CD4-positive, alpha-beta T cell treated with Interleukin-17A for 1 hour (primary cell): ENCODE data around the gene CD99L2.
"Not testable (repeated sequence)": the region's sequence is repeated elsewhere in the genome, so short reads cannot be mapped to it uniquely, and the experiment has no call there.

ENCODE experiments used
- DNase-seq: peaks from one replicate; pipeline ENCODE4 v3.0.0-alpha.2; 2020

CD99L2 gene

DNA sequence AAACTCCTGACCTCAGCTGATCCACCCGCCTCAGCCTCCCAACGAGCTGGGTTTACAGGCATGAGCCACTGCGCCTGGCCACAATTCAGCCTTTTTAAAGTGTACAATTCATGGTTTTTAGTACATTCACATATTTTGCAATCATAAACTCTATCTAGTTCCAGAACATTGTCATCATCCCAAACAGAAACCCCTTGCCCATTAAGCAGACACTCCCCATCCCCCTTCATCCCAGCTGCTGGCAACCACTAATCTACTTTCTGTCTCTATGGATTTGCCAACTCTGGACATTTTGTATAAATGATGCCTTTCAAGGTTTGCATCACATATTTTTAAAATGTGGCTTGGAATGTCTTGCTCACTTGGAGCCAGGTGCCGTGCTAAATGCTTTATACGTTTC, 4.5 kb downstream of the CD99L2 start:
- DNase-seq: no peak

DNA sequence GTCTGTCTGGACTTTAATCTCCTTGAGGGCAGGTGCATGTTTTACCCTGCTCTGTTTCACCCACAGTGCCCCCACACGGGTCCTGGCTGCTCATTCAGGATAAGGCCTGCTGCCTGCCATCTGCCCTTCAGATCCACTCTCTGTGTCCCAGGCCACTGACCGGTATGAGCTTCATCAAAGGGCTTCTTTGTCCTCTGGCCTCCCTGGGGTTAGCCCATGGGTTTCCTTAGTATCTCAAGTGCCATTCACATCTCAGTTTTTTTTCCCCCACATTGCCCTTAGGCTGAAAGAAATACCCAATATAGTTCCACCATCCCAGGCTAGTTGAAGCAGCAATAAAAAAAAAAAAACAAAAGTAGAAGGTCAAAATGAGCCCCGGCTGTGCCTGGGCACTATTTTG, 9.3 kb downstream of the CD99L2 start:
- no peak for DNase-seq

DNA sequence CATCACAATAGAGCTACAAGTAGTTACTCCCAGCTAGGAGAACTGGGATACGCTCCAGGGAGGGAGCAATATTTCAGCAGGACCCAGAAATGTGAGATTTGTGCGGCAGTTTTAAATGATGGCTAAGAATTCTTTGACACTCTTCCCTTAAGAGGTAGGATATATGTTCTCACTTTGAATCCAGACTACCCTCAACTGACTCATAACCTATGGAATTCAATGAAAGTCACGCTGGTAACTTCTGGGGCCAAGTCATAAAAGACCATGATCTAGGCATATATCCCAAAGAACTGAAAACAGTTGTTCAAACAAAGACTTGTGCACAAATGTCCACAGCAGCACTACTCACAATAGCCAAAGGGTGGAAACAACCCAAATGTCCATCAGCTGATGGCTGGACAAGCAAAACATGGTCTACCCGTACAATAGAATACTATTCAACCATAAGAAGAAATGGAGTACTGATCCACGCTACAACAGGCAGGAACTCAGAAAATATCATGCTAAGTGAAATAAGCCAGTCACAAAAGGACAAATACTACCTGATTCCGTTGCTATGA, 10.5 kb downstream of the CD99L2 start:
- no peak for DNase-seq

DNA sequence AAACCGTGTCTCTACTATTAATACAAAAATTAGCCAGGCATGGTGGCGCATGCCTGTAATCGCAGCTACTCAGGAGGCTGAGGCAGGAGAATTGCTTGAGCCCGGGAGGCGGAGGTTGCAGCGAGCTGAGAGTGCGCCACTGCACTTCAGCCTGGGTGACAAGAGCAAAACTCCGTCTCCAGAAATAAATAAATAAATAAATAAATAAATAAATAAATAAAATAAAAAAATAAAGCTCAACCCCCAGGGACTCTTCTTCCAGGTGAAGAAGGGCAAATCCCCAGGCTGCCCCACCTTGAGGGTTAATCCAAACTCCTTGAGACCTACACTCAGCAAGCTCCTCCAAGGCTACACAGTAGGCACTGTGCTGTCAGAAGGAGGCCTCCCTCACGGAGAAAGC, 11.2 kb downstream of the CD99L2 start:
- DNase-seq: not testable (repeated sequence)

DNA sequence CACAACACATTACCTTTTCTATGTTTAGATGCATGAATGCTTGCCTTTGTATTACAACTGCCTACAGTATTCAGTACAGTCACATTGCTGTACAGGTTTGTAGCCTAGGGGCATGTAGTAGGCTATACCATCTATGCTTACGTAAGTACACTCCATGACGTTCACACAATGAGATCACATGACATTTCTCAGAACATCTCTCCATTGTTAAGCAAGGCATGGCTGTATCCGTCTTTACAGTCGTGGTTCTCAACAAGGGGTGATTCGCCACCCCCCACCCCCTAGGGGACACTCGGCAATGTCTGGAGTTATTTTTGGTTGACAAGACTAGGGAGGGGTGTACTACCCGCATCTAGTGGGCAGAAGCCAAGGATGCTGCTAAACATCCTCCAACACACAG, 12.1 kb downstream of the CD99L2 start:
- DNase-seq: no peak

DNA sequence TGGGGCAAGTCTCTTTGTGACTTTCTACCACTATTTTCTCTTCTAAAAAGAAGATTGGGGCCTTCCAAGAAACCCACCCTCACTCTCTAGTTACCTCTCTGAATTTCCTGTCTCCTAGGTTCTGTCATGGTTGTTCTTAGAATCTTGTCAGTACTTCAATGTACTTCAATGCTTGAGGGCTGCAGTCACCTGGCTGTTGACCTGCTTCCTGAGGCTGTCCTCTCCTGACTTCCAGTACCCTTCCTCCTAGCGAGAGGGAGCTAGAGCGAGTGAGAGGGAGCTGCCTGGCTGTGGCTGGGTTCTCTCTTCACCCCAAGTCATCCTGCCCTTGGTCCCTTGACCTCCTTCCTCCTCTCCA, 17.7 kb downstream of the CD99L2 start:
- DNase-seq: no peak

DNA sequence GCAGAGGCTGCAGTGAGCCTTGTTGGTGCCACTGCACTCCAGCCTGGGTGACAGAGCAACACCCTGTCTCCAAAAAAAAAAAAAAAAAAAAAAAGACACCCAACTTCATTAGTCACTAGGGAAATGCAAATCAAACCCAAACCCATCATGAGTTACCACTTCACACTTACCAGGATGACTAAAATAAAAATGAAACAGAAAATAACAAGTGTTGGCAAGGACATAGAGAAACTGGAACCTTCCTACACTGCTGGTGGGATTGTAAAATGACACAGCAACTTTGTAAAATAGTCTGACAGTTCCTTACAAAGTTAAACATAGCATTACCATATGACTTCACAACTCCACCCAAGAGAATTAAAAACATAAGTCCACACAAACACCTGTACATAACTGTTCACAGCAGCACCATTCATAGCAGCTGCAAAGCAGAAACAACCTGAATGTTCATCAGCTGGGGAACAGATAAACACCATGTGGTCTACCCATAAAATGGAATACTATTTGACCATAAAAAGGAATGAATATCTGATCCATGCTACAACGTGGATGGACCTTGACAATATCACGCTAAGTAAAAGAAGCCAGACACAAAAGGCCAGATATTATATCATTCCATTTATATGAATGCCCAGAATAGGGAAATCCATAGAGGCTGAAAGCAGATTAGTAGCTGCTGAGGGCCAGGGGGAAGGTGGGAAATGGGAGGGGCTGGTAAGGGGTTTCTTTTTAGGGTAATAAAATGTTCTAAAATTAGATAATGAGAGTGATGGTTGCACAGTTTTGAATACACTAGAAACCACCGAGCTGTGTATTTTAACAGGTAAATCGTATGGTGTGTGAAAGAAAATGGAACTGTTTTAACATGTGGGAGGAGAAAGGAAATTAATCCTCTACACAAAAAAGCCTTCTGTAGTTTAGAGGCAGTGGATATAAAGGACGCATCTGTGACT, 18.3 kb downstream of the CD99L2 start:
- DNase-seq: no peak

DNA sequence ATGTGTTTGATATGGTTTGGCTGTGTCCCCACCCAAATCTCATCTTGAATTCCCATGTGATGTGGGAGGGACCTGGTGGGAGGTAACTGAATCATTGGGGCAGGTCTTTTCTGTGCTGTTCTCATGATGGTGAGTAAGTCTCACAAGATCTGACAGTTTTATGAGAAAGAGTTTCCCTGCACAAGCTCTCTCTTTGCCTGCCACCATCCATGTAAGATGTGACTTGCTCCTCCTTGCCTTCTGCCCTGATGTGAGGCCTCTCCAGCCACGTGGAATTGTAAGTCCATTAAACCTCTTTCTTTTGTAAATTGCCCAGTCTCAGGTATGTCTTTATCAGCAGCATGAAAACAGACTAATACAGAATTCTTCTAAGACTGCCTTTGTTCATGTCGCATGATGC, 22.8 kb downstream of the CD99L2 start:
- not testable (repeated sequence) for DNase-seq

DNA sequence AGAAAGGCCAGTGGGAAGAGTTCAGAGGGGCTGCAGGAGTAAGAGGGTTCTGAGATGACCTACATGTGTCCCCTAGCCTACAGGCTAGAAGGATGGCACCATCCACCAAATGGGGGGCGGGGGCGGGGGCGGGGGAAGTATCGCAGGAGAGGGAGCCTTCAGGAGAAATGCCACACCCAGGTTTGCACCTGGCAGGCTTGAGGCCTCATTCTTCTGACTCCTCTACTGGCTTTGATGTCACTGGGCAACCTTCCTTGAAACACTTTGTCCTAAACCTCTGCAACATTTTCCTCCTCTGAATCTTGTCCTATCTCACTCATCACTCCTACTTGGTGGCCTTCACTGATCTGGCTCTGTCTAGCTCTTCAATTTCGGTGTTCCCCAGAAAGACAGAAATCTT, 24.0 kb downstream of the CD99L2 start:
- no peak for DNase-seq

DNA sequence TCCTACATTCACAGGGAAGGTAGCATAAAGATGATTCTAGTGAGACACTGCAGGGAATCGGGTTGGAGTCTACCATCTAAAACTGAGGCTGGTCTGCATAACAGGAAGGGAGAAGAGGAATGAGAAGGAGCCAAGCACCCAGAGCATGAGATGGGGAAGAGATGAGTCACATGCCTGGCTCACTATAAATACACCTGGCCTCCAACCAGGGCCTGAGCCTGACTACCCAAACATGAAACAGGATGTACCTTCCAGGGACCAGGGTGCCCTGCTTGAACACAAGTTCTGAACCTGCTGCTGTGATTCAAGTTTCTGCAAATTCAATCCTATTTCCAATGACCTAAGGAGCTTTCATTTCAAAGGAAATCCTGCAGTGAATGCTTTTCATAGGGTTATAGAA, 24.9 kb downstream of the CD99L2 start:
- DNase-seq: no peak

DNA sequence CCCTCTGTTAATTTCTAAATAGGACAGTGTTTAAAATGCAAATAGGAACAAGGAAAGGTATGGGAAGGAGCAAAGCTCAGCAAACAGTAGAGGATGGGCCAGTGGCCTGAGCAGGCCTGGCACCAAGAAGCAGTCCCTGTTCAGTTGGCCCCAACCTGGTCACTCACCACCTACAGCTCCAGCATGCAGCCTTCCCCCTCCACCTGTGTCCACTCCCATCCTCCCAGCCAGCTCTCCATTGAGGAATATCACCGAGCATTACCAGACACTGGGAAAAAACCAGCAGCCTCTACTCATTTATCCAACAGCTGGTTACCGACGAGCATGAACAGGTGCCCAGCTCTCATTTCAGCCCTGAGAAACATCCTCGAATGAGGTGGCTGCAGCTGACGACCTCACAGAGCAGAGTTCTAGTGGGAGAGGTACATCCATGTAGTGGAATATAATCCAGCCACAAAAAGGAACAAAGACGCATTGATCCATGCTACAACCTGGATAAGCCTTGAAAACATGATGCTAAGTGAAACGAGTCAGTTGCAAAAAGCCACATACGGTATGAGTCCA, 25.6 kb downstream of the CD99L2 start:
- no peak for DNase-seq

DNA sequence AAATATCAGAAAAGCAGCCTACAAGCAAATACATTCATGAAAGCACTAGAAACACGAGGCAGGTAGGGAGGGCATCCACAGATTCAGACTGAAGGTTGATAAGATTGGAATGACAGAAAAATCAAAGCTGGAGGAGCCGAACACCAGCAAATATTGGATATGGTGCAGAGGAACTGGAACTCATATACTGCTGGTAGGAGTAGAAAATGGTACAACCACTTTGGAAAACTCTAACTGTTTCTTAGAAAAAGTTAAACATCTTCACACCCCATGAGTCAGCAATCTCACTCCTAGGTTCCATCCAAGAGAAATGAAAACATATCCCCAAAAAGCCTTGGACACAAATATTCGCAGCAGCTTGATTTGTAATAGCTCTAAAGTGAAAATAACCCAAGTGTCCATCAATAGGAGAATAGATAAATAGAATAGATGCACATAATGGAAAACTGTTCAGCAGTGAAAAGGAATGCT, 27.1 kb downstream of the CD99L2 start:
- no peak for DNase-seq

DNA sequence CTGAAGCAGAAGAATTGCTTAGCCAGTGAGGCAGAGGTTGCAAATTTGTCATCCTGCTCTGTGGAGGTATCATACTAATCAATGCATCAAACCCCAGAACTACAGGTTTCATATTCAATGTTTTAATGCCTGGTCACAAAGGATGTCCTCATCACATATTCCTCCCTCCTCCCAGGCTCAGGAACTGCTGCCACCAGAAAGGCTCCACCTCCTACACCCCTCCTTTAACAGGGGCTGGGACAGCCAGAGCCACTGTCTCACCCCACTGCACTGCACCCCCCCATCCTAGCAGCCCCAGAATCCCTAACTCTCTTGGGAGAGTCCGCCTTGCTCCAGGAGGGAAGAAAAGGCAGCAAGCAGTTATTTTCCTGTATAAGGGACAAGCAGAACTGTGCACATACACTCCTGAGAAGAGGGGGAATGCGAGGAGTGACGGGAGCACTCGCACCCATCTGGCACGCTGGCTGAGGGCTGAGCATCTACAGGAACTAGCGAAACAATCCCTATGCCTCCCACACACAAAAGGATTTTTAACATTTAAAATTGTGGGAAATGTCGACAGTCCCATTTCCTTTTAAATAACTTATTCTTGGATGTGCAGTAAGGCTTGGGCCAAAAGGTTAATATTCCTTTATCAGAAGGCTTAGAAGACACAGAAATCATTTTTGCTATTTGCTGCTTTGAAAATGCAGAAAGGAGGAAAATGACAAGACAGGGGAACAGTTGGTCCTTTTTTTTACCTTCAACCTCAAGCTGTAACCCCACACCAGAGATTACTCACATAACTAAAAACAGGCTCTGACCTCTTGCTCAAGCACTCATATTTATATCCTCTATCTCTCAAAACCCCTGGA, 27.8 kb downstream of the CD99L2 start:
- DNase-seq: no peak

DNA sequence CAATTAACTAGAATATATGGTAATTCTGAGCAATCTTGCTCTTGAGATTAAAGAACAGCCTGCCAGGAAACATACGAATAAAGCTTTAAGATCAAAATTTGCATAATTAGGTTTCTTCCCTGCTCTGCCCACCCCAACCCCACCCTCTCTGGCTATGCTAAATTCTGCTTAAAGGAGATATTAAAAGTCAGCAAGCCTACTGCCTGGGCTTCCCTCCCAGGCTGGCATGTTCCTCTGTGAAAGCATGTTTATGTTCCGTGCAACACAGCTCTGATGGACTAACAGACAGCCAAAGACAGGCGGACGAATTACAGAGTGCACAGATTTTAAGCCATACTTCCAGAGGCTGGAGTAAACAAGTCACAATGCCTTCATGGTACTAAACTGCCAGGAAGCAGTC, 28.4 kb downstream of the CD99L2 start:
- no peak for DNase-seq

DNA sequence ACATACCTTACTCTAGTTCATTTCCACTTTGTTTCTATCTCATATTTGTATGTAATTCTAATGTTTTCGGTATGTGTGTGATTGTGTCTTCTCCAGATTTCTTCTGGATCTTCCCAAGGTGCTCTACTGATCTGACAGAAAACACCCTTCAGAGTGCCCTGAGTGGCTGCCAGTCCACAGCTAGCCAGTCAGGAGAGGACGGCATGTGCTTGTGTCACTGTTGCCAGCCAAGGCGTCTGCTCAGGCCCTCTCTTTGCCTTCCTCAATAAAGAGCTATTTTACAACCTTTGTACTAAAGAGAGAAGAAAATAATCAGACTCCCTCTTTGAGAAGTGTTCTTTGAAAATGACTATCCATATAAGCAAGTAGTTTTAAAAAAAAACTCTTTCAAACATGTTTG, 29.0 kb downstream of the CD99L2 start:
- no peak for DNase-seq

DNA sequence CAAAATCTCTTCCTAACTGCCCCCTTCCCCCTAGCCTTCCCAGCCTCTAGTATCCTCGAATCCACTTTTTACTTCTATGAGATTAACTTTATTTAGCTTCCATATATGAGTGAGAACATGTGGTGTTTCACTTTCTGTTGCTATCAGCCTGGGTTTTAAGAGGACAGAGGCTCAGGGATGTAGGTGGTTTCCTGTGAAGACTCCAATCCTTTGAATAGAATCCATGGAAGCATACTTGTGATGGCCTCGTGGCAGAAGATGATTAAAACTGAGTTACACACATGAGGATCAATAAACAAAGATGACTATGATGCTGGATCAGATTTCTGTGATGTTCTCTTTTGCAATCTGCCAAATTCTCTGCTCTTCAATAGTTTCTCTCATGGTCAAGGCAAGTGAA, 29.8 kb downstream of the CD99L2 start:
- DNase-seq: no peak

DNA sequence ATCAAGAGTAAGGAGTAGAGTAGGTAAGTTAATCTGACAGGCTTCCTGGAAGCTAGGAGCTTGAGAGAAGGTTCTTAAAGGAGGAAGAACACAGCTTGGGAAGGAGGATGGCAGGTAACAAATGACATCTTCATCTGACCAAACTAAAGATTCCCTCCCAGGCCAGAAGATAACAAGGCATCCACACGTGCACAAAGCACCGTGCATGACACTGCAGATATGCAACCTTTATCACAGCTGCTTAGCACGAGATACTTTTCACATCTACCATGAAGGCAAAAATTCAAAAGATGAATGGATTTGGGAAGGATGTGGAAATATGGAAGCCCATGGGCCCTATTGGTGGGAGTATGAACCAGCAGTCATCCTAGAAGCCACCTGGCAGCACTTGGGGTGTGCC, 34.3 kb downstream of the CD99L2 start:
- DNase-seq: no peak

DNA sequence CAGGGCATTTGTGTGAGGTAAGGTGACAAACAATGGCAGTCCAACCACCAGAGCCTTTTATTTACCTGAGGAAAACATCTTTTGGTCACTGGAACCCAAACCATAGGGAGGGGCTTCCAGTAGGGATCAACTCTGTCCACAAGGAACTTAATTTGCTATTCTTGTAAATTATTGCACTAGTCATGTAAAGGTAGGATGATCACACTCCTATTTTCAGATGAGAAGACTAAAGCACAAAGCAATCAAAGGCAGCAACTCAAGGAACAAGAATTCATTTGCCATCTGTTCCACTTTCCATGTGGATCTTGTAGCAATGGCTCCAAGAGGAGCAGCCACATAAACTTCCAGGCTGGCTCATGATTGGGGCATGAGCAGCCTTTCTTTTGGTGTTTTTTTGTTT, 35.3 kb downstream of the CD99L2 start:
- no peak for DNase-seq

DNA sequence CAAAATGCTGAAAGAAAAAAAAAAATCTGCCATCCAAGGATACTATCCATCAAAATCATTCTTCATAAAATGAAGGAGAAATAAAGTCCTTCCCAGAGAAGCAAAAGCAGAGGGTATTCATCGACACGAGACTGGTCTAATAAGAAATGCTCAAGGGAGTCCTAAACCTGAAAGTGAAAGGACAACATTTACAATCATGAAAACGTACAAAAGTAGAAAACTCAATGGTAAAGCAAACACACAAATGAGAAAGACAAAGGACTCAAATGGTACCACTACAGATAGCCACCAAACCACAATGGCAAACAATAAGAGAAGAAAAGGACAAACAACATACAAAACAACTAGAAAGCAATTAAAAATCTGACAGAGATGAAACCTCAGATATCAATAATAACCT, 41.0 kb downstream of the CD99L2 start:
- DNase-seq: no peak

DNA sequence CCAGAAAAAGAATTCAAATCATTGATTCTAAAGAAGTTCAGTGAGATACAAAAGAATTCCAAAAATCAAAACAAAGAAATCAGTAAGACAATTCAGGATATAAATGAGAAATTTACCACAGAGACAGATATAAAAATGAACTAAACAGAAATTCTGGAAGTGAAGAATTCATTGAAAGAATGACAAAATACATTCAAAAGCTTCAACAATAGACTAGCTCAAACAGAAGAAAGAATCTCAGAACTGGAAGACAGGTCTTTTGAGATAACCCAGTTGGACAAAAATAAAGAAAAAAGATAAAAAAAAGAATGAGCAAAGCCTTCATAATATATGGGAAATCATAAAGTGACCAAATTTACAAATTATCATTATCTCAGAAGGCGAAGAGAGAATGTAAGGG, 41.7 kb downstream of the CD99L2 start:
- DNase-seq: no peak

DNA sequence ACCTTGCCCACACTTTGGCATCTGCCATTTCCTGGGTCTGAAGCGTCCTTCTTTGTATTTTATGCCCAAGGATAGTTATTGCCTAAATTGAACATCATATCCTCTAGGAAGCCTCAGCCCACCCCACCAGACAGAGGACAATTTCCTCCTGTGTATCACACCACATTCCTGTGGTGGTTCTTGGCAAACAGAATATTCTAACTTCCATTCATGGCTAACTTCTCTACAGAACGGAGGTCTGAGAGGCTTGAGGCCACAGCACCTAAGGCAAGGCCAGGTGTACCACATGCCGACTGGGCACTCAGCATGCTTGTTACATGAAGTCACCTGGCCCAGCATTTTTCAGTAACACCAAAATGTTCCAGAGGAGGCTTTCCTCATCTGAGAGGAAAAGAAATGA, 42.4 kb downstream of the CD99L2 start:
- no peak for DNase-seq

DNA sequence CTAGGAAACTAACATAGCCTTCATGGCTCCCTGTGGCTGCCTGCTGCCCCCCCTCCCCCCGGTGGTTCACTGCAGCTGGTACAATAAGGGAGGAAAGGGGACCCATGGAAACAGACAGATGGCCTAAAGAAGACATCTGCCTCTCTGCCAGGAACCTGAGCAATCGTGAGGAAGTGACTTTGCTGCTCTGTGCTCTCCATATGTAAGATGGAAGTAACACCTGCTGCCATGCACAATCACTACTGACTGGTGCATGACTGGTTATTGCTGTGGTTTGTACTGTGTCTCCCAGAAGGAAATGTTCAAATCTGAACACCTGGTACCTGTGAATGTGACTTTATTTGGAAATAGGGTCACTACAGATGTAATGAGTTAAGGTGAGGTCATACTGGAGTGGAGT, 43.6 kb downstream of the CD99L2 start:
- no peak for DNase-seq

DNA sequence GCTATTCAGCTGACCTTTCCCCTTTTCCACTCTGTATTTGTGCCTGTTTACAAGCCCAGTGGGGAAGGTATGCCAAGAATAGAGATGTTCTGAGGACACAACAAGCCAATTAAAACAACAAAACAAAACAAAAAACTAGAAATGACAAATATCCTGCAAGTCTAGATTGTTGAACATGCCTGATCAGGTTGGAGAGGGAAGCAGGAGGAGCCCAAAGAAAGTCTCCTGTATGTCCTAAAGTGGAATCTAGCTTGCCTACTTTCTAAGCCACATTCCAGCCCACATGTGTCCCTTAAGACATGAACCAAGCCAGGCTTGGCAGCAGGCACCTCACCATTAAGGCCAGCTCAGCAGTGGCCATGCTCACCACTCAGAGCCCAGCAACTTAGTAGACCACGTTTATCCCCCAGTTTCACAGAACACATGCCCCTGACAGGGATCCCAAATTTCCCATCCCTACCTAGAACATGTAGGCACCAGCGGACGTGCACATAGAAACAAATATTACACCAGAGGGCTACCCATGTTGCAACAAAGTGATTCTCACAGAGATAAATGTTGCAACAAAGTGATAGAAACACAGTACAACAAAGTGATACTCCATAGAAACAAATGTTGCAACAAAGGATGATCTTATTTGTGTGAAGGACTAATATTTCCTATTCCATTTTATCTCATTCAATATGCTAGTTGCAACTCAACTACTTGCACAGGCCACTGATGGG, 48.3 kb downstream of the CD99L2 start:
- no peak for DNase-seq
